Hepatocyte (in vitro differentiated cells): ENCODE results near the gene MRPS10. TPM values are rescaled to one million over a fixed set of nuclear protein-coding genes. Genes with fewer than 3 reads are reported as not detected.

Source experiments
- DNase-seq: peaks from one replicate; pipeline ENCODE4 v3.0.0-alpha.2; 2016; ENCODE audit warnings: low spot score
- H2AFZ ChIP-seq: fragments of 200-600 bp; sonication (generic); 2 replicates; pipeline ENCODE4 v1.6.0; 2016; ENCODE audit warnings: antibody characterized with exemption, mild to moderate bottlenecking
- H3K27ac ChIP-seq: fragments of 200-600 bp; sonication (generic); 2 replicates; pipeline ENCODE4 v1.5.1; 2016; ENCODE audit warnings: mild to moderate bottlenecking
- H3K27me3 ChIP-seq: fragments of 200-600 bp; sonication (generic); 2 replicates; pipeline ENCODE4 v1.6.1; 2016
- H3K36me3 ChIP-seq: fragments of 200-600 bp; sonication (generic); replicated peaks from 2 replicates; pipeline ENCODE4 v1.5.1; 2016; ENCODE audit warnings: low read depth; ENCODE audit not compliant: insufficient read depth
- H3K4me1 ChIP-seq: fragments of 200-600 bp; sonication (generic); 2 replicates; pipeline ENCODE4 v1.5.1; 2016; ENCODE audit warnings: mild to moderate bottlenecking, moderate library complexity; ENCODE audit not compliant: insufficient read depth
- H3K4me2 ChIP-seq: fragments of 200-600 bp; sonication (generic); 2 replicates; pipeline ENCODE4 v1.6.0; 2016
- H3K4me3 ChIP-seq: fragments of 200-600 bp; sonication (generic); 2 replicates; pipeline ENCODE4 v1.5.1; 2016; ENCODE audit warnings: mild to moderate bottlenecking
- H3K79me2 ChIP-seq: fragments of 200-600 bp; sonication (generic); 2 replicates; pipeline ENCODE4 v1.6.0; 2017; ENCODE audit warnings: mild to moderate bottlenecking
- H3K9me2 ChIP-seq: fragments of 200-600 bp; sonication (generic); replicated peaks from 2 replicates; pipeline ENCODE4 v1.6.0; 2017; ENCODE audit warnings: mild to moderate bottlenecking; ENCODE audit not compliant: insufficient read depth
- H3K9me3 ChIP-seq: fragments of 200-600 bp; sonication (generic); 2 replicates; pipeline ENCODE4 v1.5.1; 2016; ENCODE audit warnings: low read depth, mild to moderate bottlenecking
- H4K20me1 ChIP-seq: fragments of 200-600 bp; sonication (generic); 2 replicates; pipeline ENCODE4 v1.6.0; 2016; ENCODE audit warnings: mild to moderate bottlenecking; ENCODE audit not compliant: insufficient read depth, poor library complexity, severe bottlenecking
- CTCF ChIP-seq: fragments of 200-600 bp; sonication (generic); IDR thresholded peaks from 2 replicates; pipeline ENCODE4 v1.5.1; 2016; ENCODE audit warnings: antibody characterized with exemption, mild to moderate bottlenecking; ENCODE audit not compliant: poor library complexity
- EZH2 ChIP-seq: fragments of 200-600 bp; sonication (generic); IDR thresholded peaks from 2 replicates; pipeline ENCODE4 v1.6.1; 2016; ENCODE audit warnings: antibody characterized with exemption, mild to moderate bottlenecking, borderline replicate concordance
- EZH2phosphoT487 ChIP-seq: fragments of 200-600 bp; sonication (generic); IDR thresholded peaks from one replicate; pipeline ENCODE4 v1.6.1; 2018; ENCODE audit warnings: antibody characterized with exemption, mild to moderate bottlenecking, low read depth, moderate library complexity; ENCODE audit not compliant: unreplicated experiment, severe bottlenecking
- WGBS: methylation state at CpG from one replicate; pipeline ENCODE4 v1.1.6; 2016; ENCODE audit warnings: low lambda C conversion rate; ENCODE audit errors: missing lambda C conversion rate; 5-methylcytosine and 5-hydroxymethylcytosine counted together
- polyA plus RNA-seq: library from polyadenylated mRNA; unstranded; fragments of >200 nt; fragmentation: Nextera tagmentation; extraction: Ambion mirVana; gene quantifications from 2 replicates; pipeline ENCODE4 v1.2.1, GENCODE V29; 2016
- total RNA-seq: library from RNA; depleted of rRNA; stranded (reverse); fragments of >200 nt; gene quantifications from 2 replicates; pipeline ENCODE4 v1.2.3, GENCODE V29; 2014

The MRPS10 gene
- total and polyA plus RNA-seq, 2 experiments from 2014 or later: 26.8 to 42.8 TPM

- no peak overlapping the region for H3K27ac ChIP-seq
- WGBS: 83% methylated on average over 8 of the region's 8 CpGs
These were observed 13.0 kb upstream of the MRPS10 start for GRCh38 chr6:42230345-42231321.

GRCh38 chr6:42229506-42230119, 12.0 kb upstream of the MRPS10 start:
- H3K4me2 ChIP-seq: no peak overlapping the region
- TF ChIP-seq CTCF: no peak
- TF ChIP-seq EZH2: no peak
- no peak for TF ChIP-seq EZH2phosphoT487
- H4K20me1 ChIP-seq: no peaks in the 10 kb centered on the region
- DNase-seq: no peak
- H3K36me3 ChIP-seq: no peaks in the 10 kb centered on the region
- no peaks in the 10 kb centered on the region for H3K79me2 ChIP-seq
- no peak overlapping the region for H3K27ac ChIP-seq
- H3K9me3 ChIP-seq: no peaks in the 10 kb centered on the region
- no peak overlapping the region for H3K4me3 ChIP-seq
- H2AFZ ChIP-seq: no peak overlapping the region
- peaks cover 20% of the 10 kb centered on the region for H3K4me1 ChIP-seq
- H3K9me2 ChIP-seq: no peaks in the 10 kb centered on the region
- H3K27me3 ChIP-seq: no peaks in the 10 kb centered on the region
- WGBS: 91% methylated on average over 6 of the region's 6 CpGs

More at GRCh38 chr6:42230345-42231321, 13.0 kb upstream of the MRPS10 start:
- Histone ChIP-seq H3K9me3 (no peaks in the 10 kb centered on the region), H3K79me2 (no peaks in the 10 kb centered on the region), H4K20me1 (no peaks in the 10 kb centered on the region), H3K4me2 (no peak overlapping the region), H3K27me3 (no peaks in the 10 kb centered on the region), H2AFZ (no peak overlapping the region), H3K36me3 (no peaks in the 10 kb centered on the region), H3K9me2 (no peaks in the 10 kb centered on the region), H3K4me1 (peaks cover 20% of the 10 kb centered on the region), H3K4me3 (no peak overlapping the region)
- TF ChIP-seq CTCF (peak; percentile 35), EZH2 (no peak), EZH2phosphoT487 (no peak)
- no peak for DNase-seq

- Histone ChIP-seq H3K79me2 (no peaks in the 10 kb centered on the region), H3K27me3 (no peaks in the 10 kb centered on the region), H4K20me1 (no peaks in the 10 kb centered on the region), H3K9me2 (no peaks in the 10 kb centered on the region), H3K4me1 (peaks cover 20% of the 10 kb centered on the region), H3K9me3 (no peaks in the 10 kb centered on the region), H3K27ac (peak overlapping the region; percentile 89), H3K4me2 (no peak overlapping the region), H2AFZ (no peak overlapping the region), H3K36me3 (no peaks in the 10 kb centered on the region), H3K4me3 (no peak overlapping the region)
- TF ChIP-seq CTCF (no peak), EZH2 (no peak), EZH2phosphoT487 (no peak)
- WGBS: 95% methylated on average over 15 of the region's 15 CpGs
- DNase-seq: no peak
These were observed 10.6 kb upstream of the MRPS10 start for GRCh38 chr6:42228305-42228704.
